Body of pancreas (tissue), 4 donors: ENCODE measurements around the gene ULK1.

Source experiments
- POLR2A ChIP-seq, 3 donors: fragments of 450-650 bp; IDR thresholded peaks; one replicate each; pipeline ENCODE4 v1.6.1; 2016; ENCODE audit warnings: antibody characterized with exemption in 3 of 3, mild to moderate bottlenecking in 2 of 3
- TF ChIP-seq, protein P1 (sequence below), 7 experiments: fragments of 450-650 bp in 4 of 7; fragments of 200-600 bp in 3 of 7; sonication (generic) in 3 of 7; IDR thresholded peaks; one replicate each; pipeline ENCODE4 v1.5.1; 2016 to 2019; ENCODE audit warnings: antibody characterized with exemption in 7 of 7

DNA sequence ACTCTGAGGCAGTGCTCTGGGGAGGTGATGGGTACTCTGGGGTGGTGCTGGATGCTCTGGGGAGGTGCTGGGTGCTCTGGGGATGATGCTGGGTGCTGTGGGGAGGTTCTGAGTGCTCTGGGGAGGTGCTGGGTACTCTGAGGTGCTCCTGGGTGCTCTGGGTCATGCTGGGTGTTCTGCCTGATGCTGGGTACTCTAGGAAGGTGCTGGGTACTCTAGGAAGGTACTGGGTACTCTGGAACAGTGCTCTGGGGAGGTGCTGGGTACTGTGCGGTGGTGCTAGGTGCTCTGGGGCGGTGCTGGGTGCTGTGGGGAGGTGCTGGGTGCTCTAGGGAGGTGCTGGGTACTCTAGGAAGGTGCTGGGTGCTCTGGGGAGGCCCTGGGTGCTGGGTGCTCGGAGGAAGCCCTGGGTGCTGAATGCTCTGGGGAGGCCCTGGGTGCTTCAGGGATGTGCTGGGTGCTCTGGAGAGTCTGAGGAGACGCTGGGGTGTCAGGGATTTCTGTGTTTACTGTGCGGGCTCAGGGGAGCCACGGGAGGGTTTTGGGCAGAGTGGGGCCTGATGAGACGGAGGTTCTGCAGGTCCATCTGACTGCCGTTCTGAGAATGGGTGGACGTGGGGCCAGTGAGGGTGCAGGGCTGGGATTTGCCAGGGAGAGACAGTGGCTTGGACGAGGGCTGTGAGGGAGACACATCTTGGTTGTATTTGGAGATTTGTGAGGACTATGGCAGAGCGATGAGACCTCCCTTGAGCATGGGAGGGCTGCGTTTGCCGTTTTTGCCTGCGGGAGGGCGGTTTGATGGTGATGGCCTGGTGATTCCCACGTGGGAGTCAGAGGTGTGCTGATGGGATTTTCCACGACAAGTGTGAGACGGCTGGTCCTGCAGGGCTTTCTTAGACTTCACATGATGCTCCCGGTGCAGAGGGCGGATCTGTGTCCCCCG lies 36.2 kb upstream of the ULK1 start:
- TF ChIP-seq, protein P1, sequence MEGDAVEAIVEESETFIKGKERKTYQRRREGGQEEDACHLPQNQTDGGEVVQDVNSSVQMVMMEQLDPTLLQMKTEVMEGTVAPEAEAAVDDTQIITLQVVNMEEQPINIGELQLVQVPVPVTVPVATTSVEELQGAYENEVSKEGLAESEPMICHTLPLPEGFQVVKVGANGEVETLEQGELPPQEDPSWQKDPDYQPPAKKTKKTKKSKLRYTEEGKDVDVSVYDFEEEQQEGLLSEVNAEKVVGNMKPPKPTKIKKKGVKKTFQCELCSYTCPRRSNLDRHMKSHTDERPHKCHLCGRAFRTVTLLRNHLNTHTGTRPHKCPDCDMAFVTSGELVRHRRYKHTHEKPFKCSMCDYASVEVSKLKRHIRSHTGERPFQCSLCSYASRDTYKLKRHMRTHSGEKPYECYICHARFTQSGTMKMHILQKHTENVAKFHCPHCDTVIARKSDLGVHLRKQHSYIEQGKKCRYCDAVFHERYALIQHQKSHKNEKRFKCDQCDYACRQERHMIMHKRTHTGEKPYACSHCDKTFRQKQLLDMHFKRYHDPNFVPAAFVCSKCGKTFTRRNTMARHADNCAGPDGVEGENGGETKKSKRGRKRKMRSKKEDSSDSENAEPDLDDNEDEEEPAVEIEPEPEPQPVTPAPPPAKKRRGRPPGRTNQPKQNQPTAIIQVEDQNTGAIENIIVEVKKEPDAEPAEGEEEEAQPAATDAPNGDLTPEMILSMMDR (IDR thresholded peaks at IDR 0.05) = no peak
- TF ChIP-seq POLR2A (IDR thresholded peaks at IDR 0.05) = no peak
